GM23338 (cell line): Measurements from ENCODE around the gene SYK.

Source experiments
- CREB1 ChIP-seq: fragments of 250-450 bp; sonication (Bioruptor Pico); IDR thresholded peaks from 2 replicates; pipeline ENCODE4 v1.5.0; 2020; ENCODE audit warnings: low read depth, mild to moderate bottlenecking, moderate library complexity
- EZH2 ChIP-seq: fragments of 200-600 bp; sonication (generic); IDR thresholded peaks from one replicate; pipeline ENCODE4 v1.8.0; 2017; ENCODE audit warnings: antibody characterized with exemption, mild to moderate bottlenecking, low read depth; ENCODE audit not compliant: unreplicated experiment
- EZH2phosphoT487 ChIP-seq: fragments of 200-600 bp; sonication (generic); IDR thresholded peaks from one replicate; pipeline ENCODE4 v1.8.1; 2018; ENCODE audit warnings: antibody characterized with exemption; ENCODE audit not compliant: unreplicated experiment
- JUNB ChIP-seq: IDR thresholded peaks from one replicate; pipeline ENCODE4 v1.6.1; 2016; ENCODE audit warnings: antibody characterized with exemption; ENCODE audit not compliant: unreplicated experiment
- NANOG ChIP-seq: IDR thresholded peaks from 2 replicates; pipeline ENCODE4 v1.6.1; 2016; ENCODE audit warnings: antibody characterized with exemption, borderline replicate concordance
- POLR2AphosphoS5 ChIP-seq: IDR thresholded peaks from 2 replicates; pipeline ENCODE4 v1.6.1; 2016; ENCODE audit warnings: antibody characterized with exemption, low read depth
- STAT1 ChIP-seq: IDR thresholded peaks from one replicate; pipeline ENCODE4 v1.6.1; 2016; ENCODE audit warnings: antibody characterized with exemption; ENCODE audit not compliant: unreplicated experiment
- ZNF331 ChIP-seq: fragments of 250-450 bp; sonication (Bioruptor Pico); IDR thresholded peaks from 2 replicates; pipeline ENCODE4 v1.5.0; 2020; ENCODE audit warnings: low read depth, mild to moderate bottlenecking, moderate library complexity
- TF ChIP-seq, protein P1 (sequence below): IDR thresholded peaks from one replicate; pipeline ENCODE4 v1.6.1; 2018; ENCODE audit warnings: antibody characterized with exemption; ENCODE audit not compliant: unreplicated experiment
- TF ChIP-seq, protein P2 (sequence below), 2 experiments: fragments of 200-600 bp in 1 of 2; sonication (generic) in 1 of 2; conservative IDR thresholded peaks; 2 replicates each; pipeline versions ENCODE4 v1.5.1 to v1.6.1; 2016 to 2017; ENCODE audit warnings: antibody characterized with exemption in 2 of 2, low read depth in 2 of 2, mild to moderate bottlenecking in 2 of 2, moderate library complexity in 1 of 2
- TF ChIP-seq, protein P3 (sequence below): IDR thresholded peaks from 2 replicates; pipeline ENCODE4 v1.6.1; 2016; ENCODE audit warnings: antibody characterized with exemption

DNA sequence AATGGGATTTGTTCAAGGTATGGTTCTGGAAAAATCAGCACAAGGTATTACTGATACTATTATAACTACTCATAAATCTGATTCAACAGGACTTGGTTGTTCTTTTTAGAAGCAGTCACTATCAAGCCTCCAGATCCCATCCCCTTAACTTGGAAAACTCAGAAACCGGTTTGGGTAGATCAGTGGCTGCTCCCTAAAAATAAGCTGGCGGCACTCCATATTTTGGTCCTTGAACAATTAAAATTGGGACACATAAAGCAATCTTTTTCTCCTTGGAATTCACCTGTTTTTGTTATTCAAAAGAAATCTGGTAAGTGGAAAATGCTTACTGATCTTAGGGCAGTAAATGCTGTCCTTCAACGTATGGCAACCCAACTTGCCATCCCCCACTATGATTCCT is 104.2 kb downstream of the SYK start:
- TF ChIP-seq EZH2 (no peak), CREB1 (CRISPR knock-in tag) (no peak), EZH2phosphoT487 (no peak), POLR2AphosphoS5 (no peak), ZNF331 (CRISPR knock-in tag) (no peak), JUNB (no peak), NANOG (no peak), STAT1 (no peak)
- TF ChIP-seq, protein P1, sequence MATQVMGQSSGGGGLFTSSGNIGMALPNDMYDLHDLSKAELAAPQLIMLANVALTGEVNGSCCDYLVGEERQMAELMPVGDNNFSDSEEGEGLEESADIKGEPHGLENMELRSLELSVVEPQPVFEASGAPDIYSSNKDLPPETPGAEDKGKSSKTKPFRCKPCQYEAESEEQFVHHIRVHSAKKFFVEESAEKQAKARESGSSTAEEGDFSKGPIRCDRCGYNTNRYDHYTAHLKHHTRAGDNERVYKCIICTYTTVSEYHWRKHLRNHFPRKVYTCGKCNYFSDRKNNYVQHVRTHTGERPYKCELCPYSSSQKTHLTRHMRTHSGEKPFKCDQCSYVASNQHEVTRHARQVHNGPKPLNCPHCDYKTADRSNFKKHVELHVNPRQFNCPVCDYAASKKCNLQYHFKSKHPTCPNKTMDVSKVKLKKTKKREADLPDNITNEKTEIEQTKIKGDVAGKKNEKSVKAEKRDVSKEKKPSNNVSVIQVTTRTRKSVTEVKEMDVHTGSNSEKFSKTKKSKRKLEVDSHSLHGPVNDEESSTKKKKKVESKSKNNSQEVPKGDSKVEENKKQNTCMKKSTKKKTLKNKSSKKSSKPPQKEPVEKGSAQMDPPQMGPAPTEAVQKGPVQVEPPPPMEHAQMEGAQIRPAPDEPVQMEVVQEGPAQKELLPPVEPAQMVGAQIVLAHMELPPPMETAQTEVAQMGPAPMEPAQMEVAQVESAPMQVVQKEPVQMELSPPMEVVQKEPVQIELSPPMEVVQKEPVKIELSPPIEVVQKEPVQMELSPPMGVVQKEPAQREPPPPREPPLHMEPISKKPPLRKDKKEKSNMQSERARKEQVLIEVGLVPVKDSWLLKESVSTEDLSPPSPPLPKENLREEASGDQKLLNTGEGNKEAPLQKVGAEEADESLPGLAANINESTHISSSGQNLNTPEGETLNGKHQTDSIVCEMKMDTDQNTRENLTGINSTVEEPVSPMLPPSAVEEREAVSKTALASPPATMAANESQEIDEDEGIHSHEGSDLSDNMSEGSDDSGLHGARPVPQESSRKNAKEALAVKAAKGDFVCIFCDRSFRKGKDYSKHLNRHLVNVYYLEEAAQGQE: no peak
- TF ChIP-seq, protein P2, sequence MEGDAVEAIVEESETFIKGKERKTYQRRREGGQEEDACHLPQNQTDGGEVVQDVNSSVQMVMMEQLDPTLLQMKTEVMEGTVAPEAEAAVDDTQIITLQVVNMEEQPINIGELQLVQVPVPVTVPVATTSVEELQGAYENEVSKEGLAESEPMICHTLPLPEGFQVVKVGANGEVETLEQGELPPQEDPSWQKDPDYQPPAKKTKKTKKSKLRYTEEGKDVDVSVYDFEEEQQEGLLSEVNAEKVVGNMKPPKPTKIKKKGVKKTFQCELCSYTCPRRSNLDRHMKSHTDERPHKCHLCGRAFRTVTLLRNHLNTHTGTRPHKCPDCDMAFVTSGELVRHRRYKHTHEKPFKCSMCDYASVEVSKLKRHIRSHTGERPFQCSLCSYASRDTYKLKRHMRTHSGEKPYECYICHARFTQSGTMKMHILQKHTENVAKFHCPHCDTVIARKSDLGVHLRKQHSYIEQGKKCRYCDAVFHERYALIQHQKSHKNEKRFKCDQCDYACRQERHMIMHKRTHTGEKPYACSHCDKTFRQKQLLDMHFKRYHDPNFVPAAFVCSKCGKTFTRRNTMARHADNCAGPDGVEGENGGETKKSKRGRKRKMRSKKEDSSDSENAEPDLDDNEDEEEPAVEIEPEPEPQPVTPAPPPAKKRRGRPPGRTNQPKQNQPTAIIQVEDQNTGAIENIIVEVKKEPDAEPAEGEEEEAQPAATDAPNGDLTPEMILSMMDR (conservative IDR thresholded peaks at IDR 0.05; ENCODE audit: low read depth in 2 of 2): no peak
- TF ChIP-seq, protein P3, sequence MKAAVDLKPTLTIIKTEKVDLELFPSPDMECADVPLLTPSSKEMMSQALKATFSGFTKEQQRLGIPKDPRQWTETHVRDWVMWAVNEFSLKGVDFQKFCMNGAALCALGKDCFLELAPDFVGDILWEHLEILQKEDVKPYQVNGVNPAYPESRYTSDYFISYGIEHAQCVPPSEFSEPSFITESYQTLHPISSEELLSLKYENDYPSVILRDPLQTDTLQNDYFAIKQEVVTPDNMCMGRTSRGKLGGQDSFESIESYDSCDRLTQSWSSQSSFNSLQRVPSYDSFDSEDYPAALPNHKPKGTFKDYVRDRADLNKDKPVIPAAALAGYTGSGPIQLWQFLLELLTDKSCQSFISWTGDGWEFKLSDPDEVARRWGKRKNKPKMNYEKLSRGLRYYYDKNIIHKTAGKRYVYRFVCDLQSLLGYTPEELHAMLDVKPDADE: no peak
